Fibroblast of mammary gland (primary cell): Measurements from ENCODE around the gene ASGR1.
A peak's percentile ranks its signal among the peaks of the same experiment; 100 is the strongest.

Experiments used
- DNase-seq: peaks from one replicate; pipeline ENCODE4 v3.0.0-alpha.2; 2010; ENCODE audit warnings: low read depth
- H3K4me3 ChIP-seq: 2 replicates; pipeline ENCODE4 v1.5.1; 2011; ENCODE audit warnings: low read depth, mild to moderate bottlenecking, low read length, moderate library complexity; ENCODE audit not compliant: control insufficient read depth
- CTCF ChIP-seq: conservative IDR thresholded peaks from 2 replicates; pipeline ENCODE4 v1.5.1; 2011; ENCODE audit warnings: low read depth, low read length, inconsistent platforms; ENCODE audit not compliant: control insufficient read depth, insufficient read depth

ASGR1 gene

GRCh38 chr17:7208027-7208571 is 28.9 kb upstream of the ASGR1 start:
- DNase-seq, result no peak
- no peak for TF ChIP-seq CTCF
- H3K4me3 ChIP-seq, result no peak overlapping the region

- no peak for TF ChIP-seq CTCF
These were observed 28.2 kb upstream of the ASGR1 start for GRCh38 chr17:7207120-7208001.

GRCh38 chr17:7205561-7205960 is 26.4 kb upstream of the ASGR1 start:
- H3K4me3 ChIP-seq, result peak overlapping the region; percentile 54
- TF ChIP-seq CTCF, result no peak
- no peak for DNase-seq

More at GRCh38 chr17:7207120-7208001, 28.2 kb upstream of the ASGR1 start:
- H3K4me3 ChIP-seq, result no peak overlapping the region
- DNase-seq, result peak; percentile 48

GRCh38 chr17:7204828-7205461 is 25.8 kb upstream of the ASGR1 start:
- DNase-seq, result peak; percentile 80
- peak overlapping the region; percentile 54 for H3K4me3 ChIP-seq
- no peak for TF ChIP-seq CTCF

GRCh38 chr17:7204336-7204735 is 25.2 kb upstream of the ASGR1 start:
- TF ChIP-seq CTCF, result no peak
- no peak for DNase-seq
- H3K4me3 ChIP-seq, result peak overlapping the region; percentile 54

GRCh38 chr17:7203391-7203790 is 24.2 kb upstream of the ASGR1 start:
- TF ChIP-seq CTCF, result no peak
- DNase-seq, result no peak
- H3K4me3 ChIP-seq, result no peak overlapping the region
